Measurements from ENCODE around the gene ITPR1.

Gene ITPR1

GRCh38 chr3:4678320-4678719 is 185.2 kb downstream of the ITPR1 start:
- DNase-seq (ENCODE audit: extremely low read depth, low read depth) = no peak
- TF ChIP-seq CTCF (IDR thresholded peaks at IDR 0.05; ENCODE audit: low read depth, low read length, missing control alignments) = no peak
- no peak overlapping the region for H3K4me3 ChIP-seq (replicated peaks; ENCODE audit: low read depth, low read length)

GRCh38 chr3:4680227-4680691 is 187.1 kb downstream of the ITPR1 start:
- peak; percentile 9 for DNase-seq (ENCODE audit: extremely low read depth, low read depth)
- H3K4me3 ChIP-seq (replicated peaks; ENCODE audit: low read depth, low read length) = no peak overlapping the region
- TF ChIP-seq CTCF (IDR thresholded peaks at IDR 0.05; ENCODE audit: low read depth, low read length, missing control alignments) = no peak

DNA sequence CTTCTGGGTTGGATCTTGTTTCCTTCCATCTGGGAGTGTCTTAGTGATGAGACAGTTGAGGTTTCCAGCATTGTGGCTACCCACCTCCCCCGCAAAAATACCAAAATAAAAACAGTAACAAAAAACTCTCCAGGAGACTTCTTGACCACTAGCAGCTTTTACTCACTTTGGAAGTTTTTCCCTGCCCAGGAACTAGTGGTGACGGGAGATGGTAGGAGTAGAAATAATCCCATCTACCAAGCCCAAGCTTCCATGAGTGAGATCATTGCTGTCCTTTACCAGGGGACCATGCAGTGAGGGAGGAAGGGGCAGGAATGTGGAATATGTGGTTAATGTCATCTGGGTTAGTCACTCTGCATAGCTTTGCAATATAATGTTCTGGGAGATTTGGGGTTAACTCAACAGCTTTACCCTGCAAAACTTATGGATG is 187.7 kb downstream of the ITPR1 start:
- no peak overlapping the region for H3K4me3 ChIP-seq (replicated peaks; ENCODE audit: low read depth, low read length)
- peak; percentile 30 for DNase-seq (ENCODE audit: extremely low read depth, low read depth)
- TF ChIP-seq CTCF (IDR thresholded peaks at IDR 0.05; ENCODE audit: low read depth, low read length, missing control alignments) = no peak

DNA sequence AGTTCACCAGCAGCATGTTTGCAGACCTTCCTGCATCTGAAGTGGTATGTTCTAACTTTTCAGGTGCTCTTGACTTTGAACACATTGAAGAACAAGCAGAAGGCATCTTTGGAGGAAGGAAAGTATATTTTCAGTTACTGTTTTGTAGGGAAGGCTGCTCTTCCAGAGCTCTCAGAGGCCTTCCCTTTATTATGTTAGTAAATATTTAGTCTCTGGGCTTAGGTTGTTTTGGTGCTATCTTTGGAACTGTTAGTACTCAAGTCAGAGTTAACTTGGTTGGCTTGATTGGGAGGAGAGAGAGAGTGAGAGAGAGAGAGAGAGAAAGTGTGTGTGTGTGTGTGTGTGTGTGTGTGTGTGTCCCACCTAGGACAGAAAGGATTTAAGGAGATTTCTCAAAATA is 188.2 kb downstream of the ITPR1 start:
- TF ChIP-seq CTCF (IDR thresholded peaks at IDR 0.05; ENCODE audit: low read depth, low read length, missing control alignments) = no peak

GRCh38 chr3:4684117-4684516 is 191.0 kb downstream of the ITPR1 start:
- H3K4me3 ChIP-seq (replicated peaks; ENCODE audit: low read depth, low read length) = no peak overlapping the region
- TF ChIP-seq CTCF (IDR thresholded peaks at IDR 0.05; ENCODE audit: low read depth, low read length, missing control alignments) = no peak
- no peak for DNase-seq (ENCODE audit: extremely low read depth, low read depth)

More for the DNA sequence above, 188.2 kb downstream of the ITPR1 start:
- H3K4me3 ChIP-seq (replicated peaks; ENCODE audit: low read depth, low read length) = no peak overlapping the region
- DNase-seq (ENCODE audit: extremely low read depth, low read depth) = no peak

GRCh38 chr3:4684976-4685375 is 191.8 kb downstream of the ITPR1 start:
- no peak overlapping the region for H3K4me3 ChIP-seq (replicated peaks; ENCODE audit: low read depth, low read length)
- no peak for TF ChIP-seq CTCF (IDR thresholded peaks at IDR 0.05; ENCODE audit: low read depth, low read length, missing control alignments)
- DNase-seq (ENCODE audit: extremely low read depth, low read depth) = no peak

DNA sequence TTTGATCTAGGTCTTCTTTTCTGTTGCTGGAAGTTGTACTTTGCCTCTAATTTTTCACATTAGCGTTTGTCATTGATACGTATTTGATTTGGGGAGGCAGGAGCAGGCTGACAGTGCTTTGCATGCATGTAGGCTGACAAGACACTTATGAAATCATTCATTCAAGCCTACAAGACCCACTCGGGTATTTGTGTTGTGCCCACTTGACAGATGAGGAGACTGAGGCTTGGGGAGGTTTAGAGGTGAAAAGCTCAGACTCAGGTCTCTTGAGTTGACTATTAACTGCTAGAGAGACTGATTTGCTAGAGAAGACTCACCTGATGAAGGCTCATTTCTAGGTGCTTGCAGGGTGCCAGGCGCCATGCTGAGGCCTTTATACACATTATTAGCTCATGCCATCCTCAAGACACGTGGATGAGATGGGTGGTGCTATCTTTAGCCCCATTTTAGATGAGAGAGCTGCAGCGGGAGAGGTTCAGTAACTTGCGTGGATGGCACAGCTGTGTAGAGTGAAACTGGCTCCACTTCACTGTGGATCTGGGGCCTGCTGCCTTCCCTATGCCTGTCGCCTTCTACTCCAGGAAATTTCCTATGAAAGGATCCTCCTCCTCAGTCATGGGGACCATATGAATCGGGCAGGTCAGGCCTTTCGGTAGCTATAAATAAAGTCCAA is 192.7 kb downstream of the ITPR1 start:
- TF ChIP-seq CTCF (IDR thresholded peaks at IDR 0.05; ENCODE audit: low read depth, low read length, missing control alignments) = no peak
- H3K4me3 ChIP-seq (replicated peaks; ENCODE audit: low read depth, low read length) = no peak overlapping the region
- DNase-seq (ENCODE audit: extremely low read depth, low read depth) = no peak

Data from HFF-Myc (cell line).